ENCODE data around the gene GSS.

Gene GSS

DNA sequence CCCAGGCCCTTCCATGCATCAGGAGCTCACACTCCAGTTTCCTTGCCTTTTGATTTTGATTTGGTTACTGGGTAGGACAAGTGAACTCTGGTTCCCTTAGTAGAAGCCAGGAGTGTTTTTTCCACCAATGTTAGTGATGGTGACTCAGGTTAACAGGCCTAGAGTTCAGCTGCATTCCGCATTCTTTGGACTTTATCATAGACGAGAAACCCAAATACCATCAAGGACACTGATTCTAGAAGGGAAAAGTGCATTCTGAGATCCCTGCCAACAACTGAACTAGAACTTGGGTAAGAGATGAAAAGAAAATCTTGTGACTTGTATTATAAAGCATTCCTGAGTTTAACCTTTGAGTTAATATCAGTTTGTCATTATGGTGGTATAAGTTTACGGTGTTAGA, 8.9 kb downstream of the GSS start:
- no peak for DNase-seq (ENCODE audit: low spot score)

- no peak for DNase-seq (ENCODE audit: low spot score)
These were observed 10.1 kb downstream of the GSS start for GRCh38 chr20:34945315-34946077.

DNA sequence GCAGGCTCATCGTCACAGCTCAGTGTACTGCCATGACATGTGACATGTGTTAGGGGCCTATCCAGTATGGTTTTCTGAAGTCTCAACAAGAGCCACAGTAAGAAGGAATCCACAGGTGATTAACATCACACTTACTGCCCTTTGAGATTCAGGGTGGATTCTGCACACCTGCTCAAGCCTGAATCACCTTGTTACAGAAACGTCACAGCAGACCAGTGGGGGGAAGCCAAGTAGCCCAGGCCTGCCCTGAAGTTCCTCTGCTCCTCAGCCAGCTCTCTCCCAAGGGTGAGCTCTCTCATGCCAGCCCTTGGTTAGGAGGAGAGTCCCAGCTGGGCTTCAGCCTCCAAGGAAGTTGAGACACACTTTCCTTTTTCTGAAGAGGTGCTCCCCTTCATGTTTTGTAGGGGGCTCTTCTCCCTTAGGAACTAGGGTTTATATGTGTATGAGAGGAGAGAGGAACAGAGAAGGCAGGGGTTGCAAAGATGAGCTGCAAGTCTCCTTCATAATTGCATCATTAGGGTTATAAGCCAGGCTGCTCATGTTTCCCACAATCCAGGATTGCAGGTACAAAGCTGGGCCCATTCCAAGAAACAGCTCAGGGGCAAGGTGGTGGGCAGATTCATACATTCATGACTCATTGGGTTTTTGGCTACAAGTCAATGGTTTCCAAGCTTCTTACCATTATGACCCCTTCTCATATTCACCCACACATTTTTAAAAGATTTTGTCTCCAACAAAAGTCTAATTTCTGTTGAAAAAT, 11.6 kb downstream of the GSS start:
- DNase-seq (ENCODE audit: low spot score), result no peak

- no peak for DNase-seq (ENCODE audit: low spot score)
These were observed 13.3 kb downstream of the GSS start for GRCh38 chr20:34942301-34942700.

DNA sequence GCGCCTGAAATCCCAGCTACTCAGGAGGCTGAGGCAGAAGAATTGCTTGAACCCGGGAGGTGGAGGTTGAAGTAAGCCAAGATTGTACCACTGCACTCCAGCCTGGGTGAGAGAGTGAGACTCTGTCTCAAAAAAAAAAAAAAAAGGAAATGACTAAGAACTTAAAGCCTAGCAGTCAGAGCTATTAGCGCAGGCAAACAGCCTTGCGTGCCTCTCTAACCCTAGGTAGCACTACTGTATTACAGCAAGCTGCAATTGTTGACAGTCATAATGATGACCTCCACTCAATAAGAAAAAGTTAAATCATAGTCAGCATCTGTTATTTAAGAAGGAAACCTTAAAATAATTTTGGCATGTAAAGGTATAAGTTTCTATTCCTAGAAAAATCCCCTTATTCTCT, 14.4 kb downstream of the GSS start:
- DNase-seq (ENCODE audit: low spot score), result no peak

DNA sequence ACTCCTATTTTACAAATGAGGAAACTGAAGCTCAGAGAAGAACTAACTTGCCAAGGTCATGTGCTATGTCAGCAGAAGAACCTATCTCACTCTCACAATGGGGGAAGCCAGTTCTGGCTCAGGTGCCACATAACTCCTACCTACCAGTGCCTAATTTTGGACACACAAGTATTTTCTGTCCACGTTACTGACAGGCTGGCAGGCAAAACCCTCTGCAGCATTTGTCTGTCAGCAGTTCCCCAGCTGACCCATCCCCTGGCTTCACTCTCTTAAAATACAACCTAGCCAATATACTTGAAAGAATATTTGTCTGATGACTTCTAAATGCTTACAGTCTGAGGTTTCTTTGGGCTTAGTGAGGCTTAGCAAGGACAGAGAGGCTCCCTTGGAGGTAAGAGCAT, 15.5 kb downstream of the GSS start:
- no peak for DNase-seq (ENCODE audit: low spot score)

- DNase-seq (ENCODE audit: low spot score), result no peak
These were observed 17.0 kb downstream of the GSS start for GRCh38 chr20:34938466-34939163.

- DNase-seq (ENCODE audit: low spot score), result no peak
These were observed 23.8 kb downstream of the GSS start for GRCh38 chr20:34931771-34932170.

DNA sequence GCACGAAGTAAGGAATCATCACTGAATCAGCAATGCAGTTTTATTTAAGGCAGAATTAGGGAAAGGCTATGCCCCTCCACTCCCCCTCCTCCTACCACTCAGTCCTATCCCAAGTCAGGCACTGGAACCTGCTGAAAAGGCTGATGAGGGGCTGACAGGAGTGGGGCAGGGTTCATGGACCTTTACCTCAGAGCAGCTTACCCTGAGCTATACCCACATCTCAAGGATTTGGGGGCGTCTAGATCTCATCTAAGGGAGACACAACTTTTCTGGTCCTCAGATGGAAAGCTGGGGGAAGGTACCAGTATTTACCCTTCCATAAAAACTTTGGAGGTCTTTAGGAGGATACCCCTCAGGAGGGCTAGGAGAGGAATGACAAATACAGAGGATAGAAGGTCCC, 27.2 kb downstream of the GSS start:
- no peak for DNase-seq (ENCODE audit: low spot score)

DNA sequence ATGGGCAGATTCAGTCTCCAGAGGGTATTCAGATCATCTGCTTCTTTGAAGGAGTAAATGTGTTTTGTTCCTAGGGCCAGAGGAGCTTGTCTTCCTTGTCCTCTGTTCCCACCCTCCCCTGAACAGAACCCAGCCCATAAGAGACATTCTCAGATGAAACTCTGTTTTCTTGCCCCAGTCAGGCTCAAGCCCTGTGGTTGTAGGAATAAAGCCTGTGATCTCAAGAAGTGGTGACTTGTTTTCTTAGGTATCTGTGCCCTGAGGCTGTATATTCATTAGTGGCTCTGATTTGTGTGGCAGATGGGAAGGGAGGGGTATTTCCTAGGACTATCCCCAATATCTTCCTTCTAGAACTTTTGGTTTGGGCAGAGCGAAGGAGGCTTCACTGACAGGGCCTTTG, 27.9 kb downstream of the GSS start:
- no peak for DNase-seq (ENCODE audit: low spot score)

DNA sequence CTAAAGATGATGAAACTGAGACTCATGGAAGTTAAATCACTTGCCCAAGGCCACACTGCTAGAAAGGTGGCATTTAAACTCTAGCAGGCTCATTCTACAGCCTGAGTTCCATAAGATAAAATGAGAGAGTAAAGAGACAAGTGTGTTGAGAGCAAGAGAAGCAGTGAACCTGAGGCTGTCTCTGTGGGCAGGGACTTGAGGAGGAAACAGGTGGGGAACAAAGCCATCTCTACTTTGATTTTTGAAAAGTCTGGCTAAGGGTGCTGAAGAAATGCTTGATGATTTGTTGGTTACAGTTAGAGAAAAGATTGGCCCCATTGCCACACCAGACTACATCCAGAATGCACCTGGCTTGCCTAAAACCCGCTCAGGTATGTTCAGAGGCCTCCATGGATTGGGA, 29.0 kb downstream of the GSS start:
- no peak for DNase-seq (ENCODE audit: low spot score)

DNA sequence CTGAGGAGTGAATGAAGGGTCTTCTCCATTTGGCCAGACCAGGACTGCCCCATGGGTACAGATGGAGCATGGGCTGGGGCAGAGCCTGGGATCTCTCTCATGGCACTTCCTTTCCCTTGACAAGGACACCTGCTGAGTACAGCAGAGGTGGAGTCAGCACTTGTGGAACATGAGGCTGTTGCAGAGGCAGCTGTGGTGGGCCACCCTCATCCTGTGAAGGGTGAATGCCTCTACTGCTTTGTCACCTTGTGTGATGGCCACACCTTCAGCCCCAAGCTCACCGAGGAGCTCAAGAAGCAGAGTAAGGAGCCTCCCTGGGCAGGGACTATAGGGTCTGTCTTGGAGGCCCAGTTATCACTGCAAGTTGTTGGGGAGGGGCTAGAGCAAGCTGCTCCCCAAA, 29.6 kb downstream of the GSS start:
- DNase-seq (ENCODE audit: low spot score), result no peak

GRCh38 chr20:34925341-34925740, 30.3 kb downstream of the GSS start:
- no peak for DNase-seq (ENCODE audit: low spot score)

DNA sequence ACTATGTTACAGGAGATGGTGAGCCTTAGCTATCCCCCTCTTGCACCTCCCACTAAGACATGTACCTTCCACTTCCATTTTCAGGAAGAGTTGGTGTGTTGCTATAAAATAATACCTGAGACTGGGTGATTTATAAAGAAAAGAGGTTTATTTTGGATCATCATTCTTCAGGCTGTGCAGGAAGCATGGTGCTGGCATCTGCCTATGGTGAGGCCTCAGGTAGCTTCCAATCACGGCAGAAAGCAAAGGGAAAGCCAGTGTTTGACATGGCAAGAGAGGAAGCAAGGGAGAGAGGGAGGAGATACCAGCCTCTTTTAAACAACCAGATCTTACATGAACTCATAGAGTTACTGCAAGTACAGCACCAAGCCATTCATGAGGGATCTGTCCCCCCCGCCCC, 32.2 kb downstream of the GSS start:
- DNase-seq (ENCODE audit: low spot score), result no peak

GRCh38 chr20:34922654-34923381, 32.8 kb downstream of the GSS start:
- peak; percentile 90 for DNase-seq (ENCODE audit: low spot score)

DNA sequence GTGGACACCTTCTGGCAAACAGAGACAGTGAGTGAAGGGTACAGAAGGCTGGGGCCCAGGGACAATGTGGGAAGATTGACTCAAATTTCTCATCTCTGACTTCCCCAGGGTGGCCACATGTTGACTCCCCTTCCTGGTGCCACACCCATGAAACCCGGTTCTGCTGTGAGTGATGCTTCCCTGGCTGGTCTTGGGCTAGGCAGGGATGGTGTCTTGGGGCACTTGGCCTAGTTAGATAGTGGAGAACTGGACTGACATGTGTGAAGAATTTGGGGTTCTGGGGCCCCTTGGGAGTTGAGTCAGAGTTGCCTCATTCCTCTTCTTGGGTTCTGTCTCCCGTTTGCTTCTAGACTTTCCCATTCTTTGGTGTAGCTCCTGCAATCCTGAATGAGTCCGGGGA, 34.2 kb downstream of the GSS start:
- DNase-seq (ENCODE audit: low spot score), result no peak

DNA sequence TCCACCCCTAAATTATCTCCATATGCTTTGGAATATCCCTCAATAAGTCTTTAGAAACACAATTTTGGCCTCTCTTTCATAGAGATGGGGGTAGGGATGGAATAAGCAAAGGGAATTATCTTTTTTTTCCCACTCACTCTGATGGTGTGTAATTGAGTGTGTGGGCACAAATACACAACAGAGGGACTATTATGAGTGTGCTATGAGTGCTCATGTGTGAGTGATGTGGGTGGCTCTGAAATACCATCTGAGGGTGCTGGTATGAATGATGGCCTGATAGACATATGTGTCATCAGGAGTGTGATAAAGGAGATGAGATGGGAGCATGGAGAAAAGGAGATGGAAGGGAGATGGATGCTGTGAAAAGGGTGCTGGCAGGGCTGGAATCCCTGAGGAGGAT, 35.6 kb downstream of the GSS start:
- DNase-seq (ENCODE audit: low spot score), result no peak

GRCh38 chr20:34916774-34917354, 38.7 kb downstream of the GSS start:
- DNase-seq (ENCODE audit: low spot score), result no peak

DNA sequence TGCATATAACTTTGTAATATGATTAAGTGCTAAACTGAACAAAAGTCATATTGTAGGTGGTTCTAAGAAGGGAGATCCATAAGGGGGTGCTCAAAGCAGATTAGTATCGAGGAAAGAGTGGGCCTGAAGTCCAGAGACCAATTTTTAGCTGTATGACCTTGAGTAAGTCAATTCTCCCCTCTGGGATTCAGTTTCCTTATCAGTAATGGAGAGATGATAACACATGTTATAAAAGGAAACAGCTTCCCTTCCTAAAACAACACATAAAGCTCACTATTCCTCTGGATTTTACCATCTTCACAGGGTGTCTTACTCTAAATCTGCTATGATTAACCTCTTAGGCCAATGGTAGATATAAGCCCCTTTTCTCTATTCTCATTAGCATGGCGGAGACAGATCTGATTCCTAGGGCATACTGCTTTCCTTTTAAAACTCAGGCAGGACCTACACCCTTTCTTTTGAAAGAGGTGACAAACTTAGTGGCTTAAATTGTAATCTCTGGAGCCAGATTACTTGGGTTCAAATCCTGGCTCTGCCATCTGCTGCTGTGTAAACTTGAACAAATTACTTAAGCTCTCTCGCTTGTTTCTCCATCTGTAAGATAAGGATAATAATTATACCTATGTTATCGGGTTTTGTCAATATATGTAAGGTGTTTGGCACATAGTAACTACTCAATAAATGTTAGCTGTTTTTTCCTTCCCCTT, 39.7 kb downstream of the GSS start:
- DNase-seq (ENCODE audit: low spot score), result no peak

DNA sequence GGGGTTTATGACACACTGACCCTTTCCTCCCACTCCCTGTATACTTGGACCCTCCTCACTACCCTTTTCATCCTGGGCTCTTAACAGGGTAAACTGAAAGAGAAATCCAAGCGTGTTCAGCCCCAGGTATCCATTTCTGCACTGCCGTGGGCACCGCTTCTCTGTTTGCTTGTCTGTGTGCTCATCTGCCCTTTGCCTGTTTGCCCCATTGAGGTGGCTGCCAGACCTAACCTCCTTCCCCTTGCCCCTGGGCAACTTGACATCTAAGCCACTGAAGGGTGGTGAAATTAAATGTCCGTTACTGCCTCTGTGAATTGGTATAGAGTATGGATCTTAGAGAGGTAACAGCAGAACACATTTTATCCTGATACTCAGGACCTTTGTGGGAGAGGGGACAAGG, 40.5 kb downstream of the GSS start:
- no peak for DNase-seq (ENCODE audit: low spot score)
